Natural killer cell (primary cell): ENCODE measurements around the gene PAM. TPM values are rescaled to one million over a fixed set of nuclear protein-coding genes. Genes with fewer than 3 reads are reported as not detected.

ENCODE experiments used
- ATAC-seq, 3 donors: fragments of 150-1000 bp in 2 of 3; fragments of 200-7000 bp in 1 of 3; cut with Tn5 transposase; 1 replicate in 1 of 3; 2 replicates in 2 of 3; pipeline ENCODE4 v1.10.0; 2021; ENCODE audit warnings: mild to moderate bottlenecking in 2 of 3, moderate library complexity in 2 of 3
- DNase-seq, 2 donors: peaks; one replicate each; pipeline versions ENCODE4 v3.0.0 to v3.0.0-alpha.2; 2013 to 2021; ENCODE audit warnings: mixed read lengths in 1 of 2
- H3K27ac ChIP-seq: one replicate; pipeline ENCODE4 v1.5.1; 2013; ENCODE audit warnings: mild to moderate bottlenecking, low read length
- H3K27me3 ChIP-seq: one replicate; pipeline ENCODE4 v1.6.1; 2013; ENCODE audit warnings: low read length; ENCODE audit not compliant: control insufficient read depth, insufficient read depth
- H3K36me3 ChIP-seq: one replicate; pipeline ENCODE4 v1.6.1; 2013; ENCODE audit warnings: low read length; ENCODE audit not compliant: control insufficient read depth, insufficient read depth
- H3K4me1 ChIP-seq: one replicate; pipeline ENCODE4 v1.6.1; 2013; ENCODE audit warnings: low read length; ENCODE audit not compliant: control insufficient read depth, insufficient read depth
- H3K4me3 ChIP-seq: one replicate; pipeline ENCODE4 v1.5.1; 2013; ENCODE audit warnings: low read length
- H3K9me3 ChIP-seq: one replicate; pipeline ENCODE4 v1.6.1; 2013; ENCODE audit warnings: low read length; ENCODE audit not compliant: control insufficient read depth, insufficient read depth
- H3K27ac Mint-ChIP-seq, 2 donors: one replicate each; pipeline ENCODE4 v1.8.0; 2022; ENCODE audit warnings: mild to moderate bottlenecking in 2 of 2, mixed read lengths in 2 of 2, moderate library complexity in 1 of 2
- H3K27me3 Mint-ChIP-seq, 2 donors: one replicate each; pipeline ENCODE4 v1.8.0; 2022; ENCODE audit warnings: low read depth in 2 of 2, mixed read lengths in 2 of 2
- H3K36me3 Mint-ChIP-seq: one replicate; pipeline ENCODE4 v1.8.0; 2022; ENCODE audit warnings: mixed read lengths
- H3K4me1 Mint-ChIP-seq, 2 donors: one replicate each; pipeline ENCODE4 v1.8.0; 2022; ENCODE audit warnings: mixed read lengths in 2 of 2
- H3K4me3 Mint-ChIP-seq: one replicate; pipeline ENCODE4 v1.8.0; 2022; ENCODE audit warnings: mild to moderate bottlenecking, moderate library complexity, mixed read lengths
- H3K9me3 Mint-ChIP-seq, 2 donors: one replicate each; pipeline ENCODE4 v1.8.0; 2022; ENCODE audit warnings: mixed read lengths in 2 of 2
- CTCF ChIP-seq: fragments of 200-600 bp; IDR thresholded peaks from one replicate; pipeline ENCODE4 v1.8.0; 2022; ENCODE audit warnings: antibody characterized with exemption
- WGBS: methylation state at CpG from one replicate; pipeline ENCODE4 v1.1.7; 2013; ENCODE audit warnings: missing lambda C conversion rate; ENCODE audit not compliant: insufficient coverage; 5-methylcytosine and 5-hydroxymethylcytosine counted together
- intact Hi-C: fragments of 100-400 bp; cut with micrococcal nuclease; formaldehyde crosslinking; loops from one replicate; pipeline ENCODE4 v1.14.2; 2022
- total RNA-seq, 4 donors: library from RNA; stranded (reverse); fragments of 120-200 nt in 1 of 4; gene quantifications; one replicate each; pipeline versions ENCODE4 v1.2.3 to v1.2.4, GENCODE V29; 2013 to 2022

Gene PAM
- total RNA-seq, 3 donors from 2014 or later (not counting 1 experiment from before 2014, with no cell fraction given): 67.6 to 79.9 (median 75.3) TPM

GRCh38 chr5:102755686-102756371 is 724 bp downstream of the PAM start:
- DNase-seq (peak; percentile 51 to 85), ATAC-seq (peak; percentile 61 to 75 (median 74))
- Histone ChIP-seq H3K4me1 (peaks cover 19% of the 10 kb centered on the region), H3K27me3 (no peaks in the 10 kb centered on the region), H3K27ac (peak overlapping the region; percentile 74), H3K36me3 (no peaks in the 10 kb centered on the region), H3K4me3 (peak overlapping the region; percentile 67), H3K9me3 (no peaks in the 10 kb centered on the region)
- Mint-ChIP-seq H3K4me3 (peak overlapping the region; percentile 97), H3K27me3 (peaks cover 7 to 11% of the 10 kb centered on the region in 2 donors), H3K4me1 (peaks cover 28 to 33% of the 10 kb centered on the region in 2 donors), H3K36me3 (no peaks in the 10 kb centered on the region), H3K9me3 (no peaks in the 10 kb centered on the region), H3K27ac (peak overlapping the region; percentile 94 to 98)
- WGBS: 2% methylated on average over 29 of the region's 29 CpGs
- intact Hi-C loops: loop anchor here (5.0 kb wide), 1 partner anchor 101 kb away; no protein-coding TSS in a partner anchor
- no peak for TF ChIP-seq CTCF

GRCh38 chr5:102758576-102758975 is 3.5 kb downstream of the PAM start:
- Histone ChIP-seq H3K4me3 (no peak overlapping the region), H3K27me3 (no peaks in the 10 kb centered on the region), H3K9me3 (no peaks in the 10 kb centered on the region), H3K27ac (no peak overlapping the region), H3K4me1 (peaks cover 22% of the 10 kb centered on the region), H3K36me3 (no peaks in the 10 kb centered on the region)
- no peaks in the 10 kb centered on the region for H3K9me3 Mint-ChIP-seq
- peaks cover 0 to under 1% of the 10 kb centered on the region in 2 donors for H3K27me3 Mint-ChIP-seq
- H3K4me3 Mint-ChIP-seq: no peak overlapping the region
- H3K36me3 Mint-ChIP-seq: no peaks in the 10 kb centered on the region
- H3K4me1 Mint-ChIP-seq: peaks cover 51 to 55% of the 10 kb centered on the region in 2 donors
- intact Hi-C loops: loop anchor here (5.0 kb wide), 1 partner anchor 99 kb away; no protein-coding TSS in a partner anchor
- no peak for ATAC-seq
- H3K27ac Mint-ChIP-seq: peak overlapping the region in 1 of 2 donors; percentile 25
- TF ChIP-seq CTCF: no peak
- no peak for DNase-seq

DNA sequence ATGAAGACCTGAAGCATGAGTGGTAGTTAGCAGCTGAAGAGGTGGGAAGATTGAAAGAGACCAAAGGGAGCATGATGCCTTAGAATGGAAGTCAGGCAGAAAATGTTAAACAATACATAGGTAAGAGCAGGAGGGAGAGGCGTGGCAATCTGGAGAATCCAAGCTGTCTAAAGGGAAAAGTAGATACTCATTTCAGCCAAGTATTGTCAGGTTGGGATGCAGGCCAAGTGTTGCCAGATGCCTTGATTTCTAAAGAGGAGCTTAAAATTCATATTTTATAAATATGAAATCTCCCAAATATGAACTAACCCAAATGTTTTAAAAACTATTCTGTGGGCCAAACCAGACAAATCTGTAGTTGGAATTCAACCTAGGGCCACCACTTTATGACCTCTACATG is 4.2 kb downstream of the PAM start:
- Histone ChIP-seq H3K4me3 (no peak overlapping the region), H3K4me1 (peaks cover 20% of the 10 kb centered on the region), H3K9me3 (no peaks in the 10 kb centered on the region), H3K27me3 (no peaks in the 10 kb centered on the region), H3K36me3 (no peaks in the 10 kb centered on the region), H3K27ac (no peak overlapping the region)
- H3K4me1 Mint-ChIP-seq: peaks cover 52 to 55% of the 10 kb centered on the region in 2 donors
- TF ChIP-seq CTCF: no peak
- DNase-seq: no peak
- H3K4me3 Mint-ChIP-seq: no peak overlapping the region
- H3K36me3 Mint-ChIP-seq: no peaks in the 10 kb centered on the region
- H3K27ac Mint-ChIP-seq: peak overlapping the region; percentile 15 to 25
- 93% methylated on average over 1 of the region's 1 CpG for WGBS
- H3K27me3 Mint-ChIP-seq: no peaks in the 10 kb centered on the region
- no peak for ATAC-seq
- H3K9me3 Mint-ChIP-seq: no peaks in the 10 kb centered on the region
- intact Hi-C loops: loop anchor here (5.0 kb wide), 1 partner anchor 98 kb away; no protein-coding TSS in a partner anchor
